HEK293 (cell line): Measurements from ENCODE around the gene CAPZB.

ENCODE experiments used
- CTCF ChIP-seq: fragments of 450-650 bp; formaldehyde crosslinking; IDR thresholded peaks from 2 replicates; pipeline ENCODE4 v1.5.1; 2016; ENCODE audit warnings: missing biosample characterization, missing genetic modification characterization
- TCF7L2 ChIP-seq: IDR thresholded peaks from 2 replicates; pipeline ENCODE4 v1.6.1; 2011; ENCODE audit warnings: low read depth, mild to moderate bottlenecking, inconsistent platforms, low read length, moderate library complexity, borderline replicate concordance
- ZFP69B ChIP-seq: fragments of 450-650 bp; formaldehyde crosslinking; IDR thresholded peaks from 2 replicates; pipeline ENCODE4 v1.5.1; 2016; ENCODE audit warnings: missing biosample characterization, missing genetic modification characterization
- ZNF24 ChIP-seq: fragments of 450-650 bp; formaldehyde crosslinking; IDR thresholded peaks from 2 replicates; pipeline ENCODE4 v1.5.1; 2016; ENCODE audit warnings: missing biosample characterization, missing genetic modification characterization
- ZNF350 ChIP-seq: fragments of 450-650 bp; formaldehyde crosslinking; IDR thresholded peaks from 2 replicates; pipeline ENCODE4 v1.5.0; 2017; ENCODE audit warnings: missing biosample characterization, mild to moderate bottlenecking, missing genetic modification characterization
- ZNF488 ChIP-seq: fragments of 450-650 bp; formaldehyde crosslinking; IDR thresholded peaks from 2 replicates; pipeline ENCODE4 v1.5.1; 2016; ENCODE audit warnings: missing biosample characterization, missing genetic modification characterization
- ZSCAN16 ChIP-seq: fragments of 450-650 bp; formaldehyde crosslinking; IDR thresholded peaks from 2 replicates; pipeline ENCODE4 v1.5.1; 2016; ENCODE audit warnings: missing biosample characterization, missing genetic modification characterization

- TF ChIP-seq ZFP69B (tag by site-specific recombination) (no peak), ZNF350 (no peak), CTCF (tag by site-specific recombination) (no peak), ZSCAN16 (tag by site-specific recombination) (no peak), TCF7L2 (no peak), ZNF488 (tag by site-specific recombination) (no peak), ZNF24 (tag by site-specific recombination) (no peak)
Observed at GRCh38 chr1:19453741-19454201, 31.6 kb downstream of the CAPZB start.
